SW 1271 (cell line): ENCODE results near the gene UBASH3A.

Experiments used
- DNase-seq, 2 experiments: peaks; one replicate each; lab custom pipeline; 2025; lab: John Stamatoyannopoulos, UW

Gene UBASH3A

GRCh38 chr21:42411197-42411869, 7.6 kb downstream of the UBASH3A start:
- no peak for DNase-seq

- no peak for DNase-seq
These were observed 8.4 kb downstream of the UBASH3A start for GRCh38 chr21:42411891-42412635.

- DNase-seq = no peak
These were observed 8.9 kb downstream of the UBASH3A start for GRCh38 chr21:42412636-42412933.

GRCh38 chr21:42413093-42413492, 9.4 kb downstream of the UBASH3A start:
- DNase-seq = no peak

- DNase-seq = no peak
These were observed 9.8 kb downstream of the UBASH3A start for GRCh38 chr21:42413500-42413899.

GRCh38 chr21:42414066-42414465, 10.4 kb downstream of the UBASH3A start:
- DNase-seq = no peak

GRCh38 chr21:42414553-42414927, 10.8 kb downstream of the UBASH3A start:
- DNase-seq = no peak

- no peak for DNase-seq
These were observed 11.4 kb downstream of the UBASH3A start for GRCh38 chr21:42414928-42415769.

- no peak for DNase-seq
These were observed 13.8 kb downstream of the UBASH3A start for GRCh38 chr21:42417533-42417932.

GRCh38 chr21:42418886-42419285, 15.2 kb downstream of the UBASH3A start:
- DNase-seq = no peak

GRCh38 chr21:42419845-42420244, 16.1 kb downstream of the UBASH3A start:
- DNase-seq = no peak

- no peak for DNase-seq
These were observed 17.5 kb downstream of the UBASH3A start for GRCh38 chr21:42421018-42421793.

- DNase-seq = no peak
These were observed 19.5 kb downstream of the UBASH3A start for GRCh38 chr21:42423197-42423675.

GRCh38 chr21:42423685-42424084, 20.0 kb downstream of the UBASH3A start:
- DNase-seq = no peak

GRCh38 chr21:42424914-42425541, 21.3 kb downstream of the UBASH3A start:
- no peak for DNase-seq

- no peak for DNase-seq
These were observed 21.9 kb downstream of the UBASH3A start for GRCh38 chr21:42425591-42425990.

GRCh38 chr21:42426424-42426823, 22.7 kb downstream of the UBASH3A start:
- no peak for DNase-seq

GRCh38 chr21:42426876-42427480, 23.3 kb downstream of the UBASH3A start:
- DNase-seq = no peak

GRCh38 chr21:42427809-42428419, 24.2 kb downstream of the UBASH3A start:
- no peak for DNase-seq

- DNase-seq = no peak
These were observed 25.3 kb downstream of the UBASH3A start for GRCh38 chr21:42429021-42429420.

GRCh38 chr21:42429856-42430255, 26.2 kb downstream of the UBASH3A start:
- DNase-seq = no peak
